GOT3 (cell line): Measurements from ENCODE around the gene UPK1B.
"Not testable (repeated sequence)": the region's sequence is repeated elsewhere in the genome, so short reads cannot be mapped to it uniquely, and the experiment has no call there.

ENCODE experiments used
- DNase-seq: peaks from one replicate; lab custom pipeline; 2025; ENCODE audit warnings: mixed read lengths; lab: John Stamatoyannopoulos, UW

UPK1B gene

GRCh38 chr3:119173325-119173724 is at the start of gene UPK1B:
Gene UPK1B (plus strand): TSS chr3:119173598. CDS start chr3:119186742, 13,144 bp downstream.
- DNase-seq, result no peak

- no peak for DNase-seq
These were observed 48.1 kb upstream of the UPK1B start for GRCh38 chr3:119125342-119125741.

- no peak for DNase-seq
These were observed 47.5 kb upstream of the UPK1B start for GRCh38 chr3:119125742-119126504.

GRCh38 chr3:119130291-119130690 is 43.1 kb upstream of the UPK1B start:
- not testable (repeated sequence) for DNase-seq

DNA sequence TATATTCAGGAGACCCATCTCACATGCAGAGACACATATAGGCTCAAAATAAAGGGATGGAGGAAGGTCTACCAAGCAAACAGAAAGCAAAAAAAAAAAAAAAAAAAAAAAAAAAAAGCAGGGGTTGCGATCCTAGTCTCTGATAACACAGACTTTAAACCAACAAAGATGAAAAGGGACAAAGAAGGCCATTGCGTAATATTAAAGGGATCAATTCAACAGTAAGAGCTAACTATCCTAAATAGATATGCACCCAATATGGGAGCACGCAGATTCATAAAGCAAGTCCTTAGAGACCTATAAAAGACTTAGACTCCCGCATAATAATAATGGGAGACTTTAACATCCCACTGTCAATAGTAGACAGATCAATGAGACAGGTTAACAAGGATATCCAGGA is 41.1 kb upstream of the UPK1B start:
- not testable (repeated sequence) for DNase-seq

DNA sequence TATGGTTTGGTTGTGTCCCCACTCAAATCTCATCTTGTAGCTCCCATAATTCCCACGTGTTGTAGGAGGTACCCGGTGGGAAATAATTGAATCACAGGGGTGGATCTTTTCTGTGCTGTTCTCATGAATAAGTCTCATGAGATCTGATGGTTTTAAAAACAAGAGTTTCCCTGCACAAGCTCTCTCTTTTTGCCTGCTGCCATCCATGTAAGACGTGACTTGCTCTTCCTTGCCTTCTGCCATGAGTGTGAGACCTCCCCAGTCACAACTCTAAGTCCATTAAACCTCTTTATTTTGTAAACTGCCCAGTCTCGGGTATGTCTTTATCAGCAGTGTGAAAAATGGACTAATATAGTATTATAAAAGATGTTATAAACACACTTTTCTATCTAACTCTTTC is 34.0 kb upstream of the UPK1B start:
- DNase-seq, result not testable (repeated sequence)

DNA sequence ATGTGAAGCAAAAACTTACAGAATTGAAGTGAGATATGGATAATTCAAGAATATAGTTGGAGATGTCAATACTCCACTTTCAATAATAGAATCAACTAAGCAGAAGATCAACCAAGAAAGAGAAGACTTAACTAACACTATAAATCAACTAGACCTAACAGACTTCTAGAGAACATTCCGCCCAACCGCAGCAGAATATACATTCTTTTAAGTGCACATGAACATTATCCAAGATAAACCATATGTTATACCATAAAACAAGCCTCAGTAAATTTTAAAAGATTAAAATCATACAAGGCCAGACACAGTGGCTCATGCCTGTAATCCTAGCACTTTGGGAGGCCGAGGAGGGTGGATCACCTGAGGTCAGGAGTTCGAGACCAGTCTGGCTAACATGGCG is 32.9 kb upstream of the UPK1B start:
- DNase-seq, result no peak

DNA sequence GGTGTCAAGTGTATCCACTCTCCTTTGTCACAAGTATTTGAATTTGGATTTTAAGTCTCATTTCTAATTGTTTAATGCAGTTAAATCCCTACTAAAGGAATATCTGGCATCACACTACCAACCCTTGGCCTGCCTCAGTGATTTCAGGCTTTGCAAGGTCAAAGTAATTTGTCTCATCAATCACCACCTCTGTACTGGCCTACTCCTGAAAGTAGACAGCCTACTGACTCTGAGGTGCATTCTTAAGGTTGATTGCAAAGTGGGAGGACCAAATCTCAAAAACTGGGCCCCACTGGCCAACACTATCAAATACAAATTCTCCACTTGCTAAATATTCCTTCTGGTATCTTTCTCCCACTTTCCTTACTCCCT is 28.3 kb upstream of the UPK1B start:
- no peak for DNase-seq

DNA sequence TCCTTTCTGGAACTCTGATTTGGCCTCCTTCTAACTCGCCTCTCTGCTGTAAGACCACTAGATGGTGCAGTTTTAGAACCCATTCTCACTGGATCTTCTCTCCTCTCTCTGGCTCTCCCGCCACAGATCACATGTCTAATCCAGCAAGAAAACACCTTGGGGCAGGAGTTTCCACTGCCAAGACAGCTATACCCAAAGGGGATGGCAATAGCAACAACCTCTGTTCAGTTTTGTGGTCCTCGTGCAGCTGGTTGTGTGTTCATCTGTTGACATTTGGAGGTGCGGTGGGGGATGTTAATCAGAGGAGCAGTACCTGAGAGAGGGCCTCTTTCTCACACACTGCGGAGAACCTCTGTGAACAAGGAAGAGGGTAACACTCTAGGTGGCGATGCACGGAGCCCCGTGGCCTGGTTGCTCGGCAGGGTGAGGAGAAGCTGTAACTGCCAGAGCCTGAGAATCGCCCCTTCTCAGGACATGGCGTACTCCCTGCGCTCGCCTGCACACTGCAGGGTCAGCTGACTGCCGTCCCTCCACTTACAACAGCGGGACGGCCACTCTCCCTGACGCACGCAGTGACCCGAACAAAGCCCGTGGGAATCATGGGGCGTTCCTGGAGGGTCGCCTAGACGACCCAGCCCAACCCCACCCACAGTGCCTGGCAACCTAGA is 27.8 kb upstream of the UPK1B start, which contains the start of gene TEX55:
Gene TEX55 (plus strand): TSS at position 666 of the 668 bp plus-strand sequence. CDS start 25 bp downstream, outside the sequence.
- DNase-seq, result no peak

DNA sequence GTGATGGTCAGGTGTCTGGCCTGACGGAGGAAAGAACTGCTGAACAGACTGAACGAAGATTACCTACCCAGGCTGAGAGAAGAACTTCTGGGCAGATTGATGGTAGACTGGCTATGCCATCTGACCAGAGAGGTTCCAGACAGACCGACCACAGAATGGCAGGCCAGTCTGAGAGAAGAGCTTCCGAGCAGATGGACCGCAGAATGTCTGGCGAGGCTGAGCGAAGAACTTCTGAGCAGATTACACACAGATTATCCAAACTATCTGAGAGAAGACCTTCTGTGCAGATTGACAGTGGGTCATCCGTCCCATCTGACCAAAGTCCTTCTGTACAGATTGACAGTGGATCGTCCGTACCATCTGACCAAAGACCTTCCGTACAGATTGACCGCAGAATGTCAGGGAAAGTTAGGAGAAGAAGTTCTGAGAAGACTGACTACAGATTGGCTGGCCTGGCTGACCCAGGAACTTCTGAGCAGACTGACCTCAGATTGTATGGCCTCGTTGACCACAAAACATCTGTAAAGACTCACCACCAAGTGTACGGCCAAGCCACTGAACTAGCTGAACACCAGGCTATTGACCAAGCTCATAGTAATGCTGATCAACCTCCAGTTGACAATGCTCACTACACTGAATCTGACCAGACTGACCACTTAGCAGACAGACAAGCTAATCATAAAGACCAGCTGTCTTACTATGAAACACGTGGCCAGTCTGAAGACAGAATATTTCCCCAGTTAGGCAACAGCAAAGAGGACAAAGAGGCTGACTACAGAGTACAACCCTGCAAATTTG is 26.6 kb upstream of the UPK1B start:
- DNase-seq, result no peak

- no peak for DNase-seq
These were observed 25.9 kb upstream of the UPK1B start for GRCh38 chr3:119147494-119147893.

DNA sequence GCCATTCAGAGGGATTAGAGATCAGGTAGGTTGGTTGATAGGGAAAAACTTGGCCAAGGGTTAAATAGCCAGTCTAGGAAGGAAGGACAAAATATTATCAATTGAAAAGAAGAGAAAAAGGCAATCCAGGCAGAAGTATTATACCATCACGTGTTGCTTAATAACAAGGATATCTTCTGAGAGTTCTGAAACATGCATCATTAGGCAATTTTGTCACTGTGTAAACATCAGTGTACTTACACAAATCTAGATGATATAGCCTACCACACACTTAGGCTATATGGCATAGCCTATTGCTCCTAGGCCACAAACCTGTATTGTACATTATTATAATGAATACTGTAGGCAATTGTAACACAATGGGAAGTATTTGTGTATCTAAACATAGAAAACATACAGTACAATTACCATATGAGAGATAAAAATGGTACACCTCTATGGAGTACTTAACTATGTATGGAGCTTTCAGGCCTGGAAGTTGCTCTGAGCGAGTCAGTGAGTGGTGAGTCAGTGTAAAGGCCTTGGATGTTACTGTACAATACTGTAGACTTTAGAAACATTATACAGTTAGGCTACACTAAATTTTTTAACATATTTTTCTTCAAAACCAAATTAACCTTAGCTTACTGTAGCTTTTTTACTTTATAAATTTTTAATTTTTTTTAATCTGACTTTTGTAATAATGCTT is 24.8 kb upstream of the UPK1B start:
- no peak for DNase-seq

GRCh38 chr3:119149484-119149883 is 23.9 kb upstream of the UPK1B start:
- no peak for DNase-seq

- no peak for DNase-seq
These were observed 16.5 kb upstream of the UPK1B start for GRCh38 chr3:119156868-119157267.

DNA sequence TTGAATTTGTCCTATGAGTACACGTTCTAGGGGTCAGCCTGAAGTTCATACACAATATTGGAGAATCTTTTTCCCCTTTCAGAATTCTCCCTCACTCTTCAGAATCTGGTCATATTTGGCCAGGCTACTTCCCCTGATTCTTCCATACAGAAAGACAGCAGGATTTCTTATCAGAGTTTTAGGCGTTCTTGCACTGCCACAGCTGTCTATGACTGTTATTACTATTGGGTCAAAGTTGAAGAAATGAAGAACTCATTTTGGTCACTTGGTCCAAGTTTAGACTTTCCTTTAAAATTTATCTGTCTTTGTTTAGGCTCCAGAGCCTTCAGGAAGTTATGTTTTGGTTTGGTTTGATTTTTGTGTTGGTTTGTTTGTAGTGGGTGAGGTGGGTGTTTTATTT is 15.4 kb upstream of the UPK1B start:
- DNase-seq, result no peak

DNA sequence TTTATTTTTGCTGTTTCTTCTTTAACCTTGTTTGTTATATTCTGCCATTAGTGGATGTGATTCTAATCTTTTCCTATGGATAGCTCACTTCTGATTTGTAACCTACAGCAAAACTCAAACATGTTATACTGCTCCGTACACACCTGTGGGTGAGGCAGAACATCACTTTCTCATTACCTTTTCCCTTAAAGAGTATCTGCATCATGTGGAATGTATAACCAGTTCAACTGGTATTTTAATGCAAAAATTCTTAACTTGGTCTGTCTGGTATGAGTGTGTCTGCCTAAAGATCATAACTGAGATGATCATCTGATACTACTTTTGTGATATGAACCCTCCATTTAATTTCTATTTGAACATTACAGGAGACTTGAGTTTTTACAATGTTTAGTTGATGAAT is 13.0 kb upstream of the UPK1B start:
- DNase-seq, result no peak

- no peak for DNase-seq
These were observed 12.6 kb upstream of the UPK1B start for GRCh38 chr3:119160815-119161214.

DNA sequence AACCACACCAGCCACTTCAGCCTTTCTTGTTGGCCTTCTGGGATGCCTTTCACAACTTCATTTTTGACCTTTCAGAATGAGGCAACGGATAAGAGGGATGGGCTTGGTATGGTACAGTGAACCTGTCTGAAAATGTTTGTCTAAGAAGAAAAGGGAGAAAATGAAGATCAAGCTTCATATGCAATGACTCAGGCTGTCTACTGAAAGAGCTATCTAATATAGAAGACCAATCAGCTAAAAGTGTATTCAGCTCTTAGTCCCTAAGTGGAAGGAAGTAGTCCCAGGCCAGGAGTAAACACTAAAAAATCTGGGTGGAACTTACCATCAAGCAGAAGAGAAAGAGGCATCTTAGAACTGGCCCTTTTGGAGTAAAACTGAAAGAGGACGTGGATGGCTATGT is 12.2 kb upstream of the UPK1B start:
- no peak for DNase-seq

DNA sequence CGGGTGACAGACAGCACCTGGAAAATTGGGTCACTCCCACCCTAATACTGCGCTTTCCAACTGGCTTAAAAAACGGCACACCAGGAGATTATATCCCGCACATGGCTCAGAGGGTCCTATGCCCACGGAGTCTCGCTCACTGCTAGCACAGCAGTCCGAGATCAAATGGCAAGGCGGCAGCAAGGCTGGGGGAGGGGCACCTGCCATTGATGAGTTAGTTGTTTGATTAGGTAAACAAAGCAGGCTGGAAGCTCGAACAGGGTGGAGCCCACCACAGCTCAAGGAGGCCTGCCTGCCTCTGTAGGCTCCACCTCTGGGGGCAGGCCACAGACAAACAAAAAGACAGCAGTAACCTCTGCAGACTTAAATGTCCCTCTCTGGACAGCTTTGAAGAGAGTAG is 8.7 kb upstream of the UPK1B start:
- not testable (repeated sequence) for DNase-seq

DNA sequence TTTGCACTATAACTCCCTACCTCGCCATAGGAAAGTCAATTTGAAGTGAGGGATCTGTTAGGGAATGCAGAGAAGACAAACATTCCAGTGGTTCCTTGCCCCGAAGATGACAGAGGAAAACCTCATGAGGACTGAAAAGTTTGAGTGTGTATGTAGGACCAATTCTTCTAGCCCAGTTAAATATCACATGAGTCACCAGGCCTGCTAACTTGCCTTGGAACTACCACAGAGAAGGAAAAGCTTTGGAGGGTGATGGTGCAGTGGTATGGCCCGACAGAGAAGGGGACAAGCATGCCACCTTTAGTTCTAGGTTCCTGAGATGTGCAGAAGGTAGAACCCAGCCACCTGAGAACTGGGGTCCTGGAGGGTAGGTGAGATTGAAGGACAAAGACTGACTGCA is 2.6 kb upstream of the UPK1B start:
- DNase-seq, result no peak

GRCh38 chr3:119175872-119176756 is 2.7 kb downstream of the UPK1B start:
- DNase-seq, result no peak
